Stimulated activated CD4-positive, alpha-beta T cell treated with anti-CD3 and anti-CD28 coated beads, Interleukin-12 subunit alpha, Interleukin-12 subunit beta, amount 100 ng/mL, for 48 hours (primary cell): ENCODE data around the gene GATA1.
A peak's percentile ranks its signal among the peaks of the same experiment; 100 is the strongest.

Experiments
- DNase-seq, 3 donors: peaks; one replicate each; pipeline ENCODE4 v3.0.0-alpha.2; 2020; ENCODE audit warnings: low read depth in 2 of 3, low spot score in 1 of 3

Gene GATA1

GRCh38 chrX:48784726-48785125 lies 1.7 kb upstream of the GATA1 start:
- DNase-seq, result no peak

DNA sequence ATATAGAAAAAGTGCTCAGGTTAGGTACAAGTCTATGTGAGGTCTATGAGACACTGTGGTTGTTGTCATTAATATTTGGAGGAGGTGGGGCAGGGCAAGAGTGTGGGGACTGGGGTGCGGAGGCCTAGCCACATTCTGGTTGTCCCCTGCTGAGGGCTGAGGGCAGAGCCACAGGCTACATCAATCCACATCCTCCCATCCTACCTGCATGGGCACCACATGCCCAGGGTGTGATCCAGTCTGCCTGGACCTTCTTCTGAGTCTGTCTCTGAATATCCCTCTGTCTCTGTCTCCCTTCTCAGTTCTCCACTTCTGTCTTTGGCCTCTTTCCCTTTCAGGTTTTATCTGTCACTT lies 1.2 kb upstream of the GATA1 start:
- DNase-seq, result no peak

GRCh38 chrX:48785540-48786214 lies 713 bp upstream of the GATA1 start:
- no peak for DNase-seq

DNA sequence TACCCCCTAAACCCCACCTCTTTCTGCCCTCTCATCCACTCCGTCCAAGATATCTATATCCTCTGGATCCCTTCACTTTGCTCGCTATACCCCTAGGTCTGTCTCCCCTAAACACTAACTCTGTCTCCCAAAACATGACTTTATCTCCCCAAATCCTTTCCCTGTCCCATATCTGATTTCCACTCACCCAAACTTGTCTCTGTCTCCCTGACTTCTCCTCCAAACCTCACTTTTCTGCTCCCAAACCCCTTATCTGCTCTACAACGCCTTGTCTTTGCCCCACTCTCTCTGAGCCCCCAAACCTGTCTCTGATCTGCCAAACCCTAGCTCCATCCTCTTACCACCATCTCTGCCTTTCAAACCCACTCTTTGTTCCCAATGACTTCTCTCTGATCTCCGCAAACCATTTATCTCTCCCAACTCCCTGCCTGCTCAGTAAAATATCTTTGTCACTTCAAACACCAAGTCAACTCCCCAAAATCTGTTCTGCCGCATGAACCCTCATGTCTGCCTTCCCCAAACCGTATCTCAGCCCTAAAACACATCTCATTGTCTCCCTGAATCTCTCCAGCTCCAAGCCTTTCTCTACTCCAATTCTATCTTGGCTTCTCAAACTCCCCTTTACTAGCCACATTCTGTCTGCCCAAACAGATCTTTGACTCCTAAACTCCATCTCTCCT lies 575 bp downstream of the GATA1 start:
- no peak for DNase-seq

DNA sequence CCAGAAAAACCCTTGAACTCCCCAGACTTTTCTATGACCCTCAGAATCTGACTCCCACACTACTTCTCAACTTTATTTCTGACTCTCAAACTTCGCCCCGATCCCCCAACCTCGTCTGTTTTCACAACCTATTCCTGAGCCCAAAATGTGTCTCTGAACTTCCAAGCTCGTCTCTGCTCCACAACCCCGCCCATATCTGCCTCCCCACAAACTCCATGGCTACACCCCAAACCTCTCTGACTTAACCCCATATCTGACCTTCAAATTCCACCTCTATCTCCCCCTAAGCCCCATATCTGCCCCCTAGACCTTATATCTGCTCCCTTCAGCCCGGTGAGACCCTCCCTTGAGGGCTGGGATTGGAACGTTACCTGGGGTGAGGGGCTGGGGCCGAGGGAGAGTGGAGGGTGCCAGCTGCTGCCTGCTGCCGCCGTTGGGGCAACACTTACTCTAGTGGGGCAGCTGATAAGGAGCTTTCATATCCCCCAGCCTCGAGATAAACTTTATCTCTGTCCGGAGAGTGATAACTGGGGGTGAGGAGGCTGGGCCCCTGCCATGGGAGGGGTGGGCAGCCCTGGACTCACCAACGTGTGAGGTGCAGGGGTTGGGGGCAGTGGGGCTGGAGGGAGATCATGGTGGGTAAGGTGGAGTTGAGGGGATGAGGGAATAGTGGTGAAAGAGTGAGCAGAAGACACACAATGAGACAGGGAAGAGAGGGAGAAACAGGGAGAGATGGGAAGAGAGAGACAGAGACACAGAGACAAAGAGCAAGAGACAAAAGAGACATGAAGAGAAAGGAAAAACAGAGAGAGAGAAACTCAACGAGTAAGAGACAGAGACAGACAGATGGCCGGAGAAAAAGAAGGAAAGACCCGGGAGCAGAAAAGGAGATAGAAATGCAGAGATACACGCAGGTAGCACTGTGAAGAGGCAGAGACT lies 1.4 kb downstream of the GATA1 start:
- no peak for DNase-seq

- no peak for DNase-seq
Observed at GRCh38 chrX:48789366-48790220, 3.2 kb downstream of the GATA1 start.

- no peak for DNase-seq
Observed at GRCh38 chrX:48790477-48790876, 4.1 kb downstream of the GATA1 start.

DNA sequence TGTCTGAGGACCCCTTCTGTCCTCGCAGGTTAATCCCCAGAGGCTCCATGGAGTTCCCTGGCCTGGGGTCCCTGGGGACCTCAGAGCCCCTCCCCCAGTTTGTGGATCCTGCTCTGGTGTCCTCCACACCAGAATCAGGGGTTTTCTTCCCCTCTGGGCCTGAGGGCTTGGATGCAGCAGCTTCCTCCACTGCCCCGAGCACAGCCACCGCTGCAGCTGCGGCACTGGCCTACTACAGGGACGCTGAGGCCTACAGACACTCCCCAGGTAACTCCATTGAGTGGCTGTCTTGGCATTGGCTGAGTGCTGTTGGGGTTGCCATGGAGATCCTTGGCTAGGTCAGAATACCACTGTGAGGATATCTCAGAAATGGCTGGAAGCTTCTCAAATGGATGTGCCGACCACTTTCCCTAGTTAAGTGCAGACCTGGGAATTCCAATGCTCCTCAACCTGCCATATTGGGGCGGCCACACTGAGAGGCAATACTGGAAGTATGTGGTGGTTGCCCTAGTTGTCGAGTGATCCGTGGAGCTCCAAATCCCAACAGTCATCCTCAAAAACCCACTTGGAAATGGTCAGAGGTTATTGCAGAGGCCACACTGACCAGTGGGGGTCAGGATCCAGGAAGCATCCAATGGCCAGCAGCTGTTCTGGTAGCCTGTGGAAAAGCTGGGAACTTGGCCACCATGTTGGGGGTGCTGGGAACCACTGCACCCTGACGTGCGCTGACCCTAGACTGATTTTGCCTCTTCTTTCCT lies 4.9 kb downstream of the GATA1 start:
- DNase-seq, result no peak

DNA sequence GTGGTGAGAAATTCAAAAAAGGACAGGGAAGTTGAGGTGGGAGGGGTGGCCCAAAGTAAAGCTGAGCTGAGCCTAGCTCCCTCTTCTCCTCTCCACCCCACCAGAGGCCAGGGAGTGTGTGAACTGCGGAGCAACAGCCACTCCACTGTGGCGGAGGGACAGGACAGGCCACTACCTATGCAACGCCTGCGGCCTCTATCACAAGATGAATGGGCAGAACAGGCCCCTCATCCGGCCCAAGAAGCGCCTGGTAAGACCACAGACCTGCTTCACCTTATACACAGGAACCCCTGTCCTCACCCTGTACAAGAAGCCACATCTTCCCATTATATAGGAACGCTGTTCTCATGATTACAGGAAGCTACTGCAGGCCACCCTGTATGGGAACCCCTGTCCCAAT lies 5.8 kb downstream of the GATA1 start:
- DNase-seq, result no peak

DNA sequence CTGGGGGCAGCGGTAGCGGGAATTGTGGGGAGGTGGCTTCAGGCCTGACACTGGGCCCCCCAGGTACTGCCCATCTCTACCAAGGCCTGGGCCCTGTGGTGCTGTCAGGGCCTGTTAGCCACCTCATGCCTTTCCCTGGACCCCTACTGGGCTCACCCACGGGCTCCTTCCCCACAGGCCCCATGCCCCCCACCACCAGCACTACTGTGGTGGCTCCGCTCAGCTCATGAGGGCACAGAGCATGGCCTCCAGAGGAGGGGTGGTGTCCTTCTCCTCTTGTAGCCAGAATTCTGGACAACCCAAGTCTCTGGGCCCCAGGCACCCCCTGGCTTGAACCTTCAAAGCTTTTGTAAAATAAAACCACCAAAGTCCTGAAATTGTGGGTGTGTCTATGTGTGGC lies 7.5 kb downstream of the GATA1 start:
- DNase-seq, result no peak

DNA sequence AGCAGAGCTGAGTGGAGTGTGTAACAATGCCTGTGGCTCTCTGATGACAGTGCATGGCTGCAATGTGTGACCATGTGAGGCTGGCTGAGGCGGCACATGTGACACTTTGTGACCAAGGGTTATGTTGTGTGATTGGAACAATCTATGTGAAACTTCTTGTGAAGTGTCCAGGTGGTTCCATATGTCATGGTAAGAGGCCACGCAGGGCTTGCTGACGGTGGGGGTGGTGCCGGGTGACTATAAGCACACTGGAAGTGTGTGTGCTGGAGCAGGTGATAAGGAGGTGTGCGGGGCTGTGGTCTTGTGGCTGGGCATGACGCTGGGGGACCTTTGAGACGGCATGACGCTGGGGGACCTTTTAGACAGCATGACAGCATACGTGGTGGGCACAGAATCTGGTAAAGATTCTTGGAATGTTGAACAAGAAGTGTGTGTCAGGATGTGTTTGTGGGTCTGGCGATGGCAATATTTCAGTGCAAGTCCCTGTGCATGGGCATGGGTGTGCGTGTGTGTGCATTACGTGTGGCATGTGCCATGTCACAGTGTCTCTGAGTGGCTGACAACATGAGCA lies 8.0 kb downstream of the GATA1 start:
- DNase-seq, result no peak

DNA sequence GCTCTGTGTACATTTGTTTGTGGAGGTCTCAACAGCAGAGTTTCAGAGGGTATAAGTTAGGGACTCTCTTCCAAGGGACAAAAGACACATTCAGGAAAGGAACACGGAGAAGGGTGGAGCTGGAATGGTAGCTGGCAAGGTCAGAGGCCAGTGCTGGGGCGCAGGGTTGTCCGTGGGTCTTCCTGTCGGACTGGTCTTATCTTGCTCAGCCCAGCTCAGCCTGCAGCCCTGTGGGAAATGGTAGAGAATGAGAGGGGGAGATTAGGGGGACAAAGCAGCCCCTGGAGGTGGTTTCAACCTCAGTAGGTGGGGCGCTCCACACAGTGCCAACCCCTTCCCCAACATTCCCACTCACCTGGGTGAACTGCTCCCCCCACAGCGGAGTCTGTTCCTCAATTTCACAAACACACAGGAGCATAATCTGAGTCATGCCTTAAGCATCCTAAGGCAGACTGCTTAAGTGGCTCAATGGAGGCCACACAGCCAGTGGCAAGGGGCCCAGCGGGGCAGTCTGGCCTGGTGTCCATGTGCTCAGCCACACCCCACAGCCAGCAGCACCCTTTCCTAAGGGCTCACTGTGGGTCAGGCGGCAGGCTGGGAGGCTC lies 8.6 kb downstream of the GATA1 start:
- DNase-seq, result no peak

DNA sequence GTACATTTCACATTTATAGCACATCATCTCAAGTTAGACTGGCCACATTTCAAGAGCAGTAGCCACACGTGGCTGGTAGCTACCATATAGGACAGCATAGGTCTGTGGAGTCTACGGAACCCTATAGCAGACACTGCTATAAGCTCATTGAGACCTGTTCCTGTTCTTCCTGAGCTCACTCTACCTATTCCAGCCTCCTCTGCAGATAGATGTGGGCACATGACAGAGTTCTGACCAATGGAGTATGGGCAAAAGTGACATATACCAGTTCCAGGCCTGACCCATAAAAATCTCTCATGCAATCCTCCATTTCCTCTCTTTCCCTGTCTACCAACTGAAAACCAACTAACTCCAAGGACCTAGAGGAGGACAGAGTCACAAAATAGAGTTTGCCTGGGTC lies 11.9 kb downstream of the GATA1 start:
- no peak for DNase-seq

- no peak for DNase-seq
Observed at GRCh38 chrX:48800574-48801279, 14.3 kb downstream of the GATA1 start.

- DNase-seq, result peak; percentile 81 to 92 (median 89)
Observed at GRCh38 chrX:48801280-48802088, 15.1 kb downstream of the GATA1 start, which contains the start of gene HDAC6. TSS of gene HDAC6 (plus strand) at chrX:48802067. CDS start at chrX:48802693, 626 bp downstream.

- DNase-seq, result peak; percentile 55 to 60 (median 57)
Observed at GRCh38 chrX:48802089-48802904, 15.9 kb downstream of the GATA1 start.

DNA sequence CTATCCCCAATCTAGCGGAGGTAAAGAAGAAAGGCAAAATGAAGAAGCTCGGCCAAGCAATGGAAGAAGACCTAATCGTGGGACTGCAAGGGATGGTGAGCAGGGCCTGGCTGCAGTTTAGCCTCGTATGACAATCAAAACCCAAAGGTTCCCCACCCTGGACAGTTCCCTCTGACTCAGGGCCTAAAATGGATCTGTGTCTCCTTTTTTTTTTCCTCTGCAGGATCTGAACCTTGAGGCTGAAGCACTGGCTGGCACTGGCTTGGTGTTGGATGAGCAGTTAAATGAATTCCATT lies 16.5 kb downstream of the GATA1 start:
- DNase-seq, result no peak
